HepG2 (cell line): Measurements from ENCODE around the gene TRPM1. TPM values are rescaled to one million over a fixed set of nuclear protein-coding genes. Genes with fewer than 3 reads are reported as not detected.

Experiments
- CBX2 ChIP-seq, 2 experiments: fragments of 200-600 bp in 1 of 2; sonication (generic); formaldehyde crosslinking in 1 of 2; IDR thresholded peaks; 2 replicates each; pipeline versions ENCODE4 v1.7.0 to v1.8.1; 2018 to 2022; ENCODE audit warnings: low read depth in 2 of 2, low read length in 1 of 2, mild to moderate bottlenecking in 1 of 2, missing genetic modification reagents in 1 of 2
- CREB1 ChIP-seq, 2 experiments: fragments of 450-650 bp in 1 of 2; IDR thresholded peaks; 2 replicates each; pipeline ENCODE4 v1.6.1; 2016 to 2017; ENCODE audit warnings: control low read depth in 1 of 2, mild to moderate bottlenecking in 1 of 2, missing compliant biosample characterization in 1 of 2, missing genetic modification characterization in 1 of 2
- ETV5 ChIP-seq: IDR thresholded peaks from 2 replicates; pipeline ENCODE4 v1.6.1; 2018; ENCODE audit warnings: missing biosample characterization, missing genetic modification reagents, inconsistent platforms, borderline replicate concordance
- MEIS2 ChIP-seq: sonication (generic); formaldehyde crosslinking; IDR thresholded peaks from 2 replicates; pipeline ENCODE4 v1.9.0; 2021; ENCODE audit warnings: mild to moderate bottlenecking, missing genetic modification reagents
- NFATC3 ChIP-seq: sonication (generic); formaldehyde crosslinking; IDR thresholded peaks from 2 replicates; pipeline ENCODE4 v1.5.1; 2020; ENCODE audit warnings: mild to moderate bottlenecking, missing genetic modification reagents
- POLR2AphosphoS5 ChIP-seq: IDR thresholded peaks from 2 replicates; pipeline ENCODE4 v1.6.1; 2012; ENCODE audit warnings: low read depth, low read length
- RCOR2 ChIP-seq: IDR thresholded peaks from 2 replicates; pipeline ENCODE4 v1.6.1; 2016; ENCODE audit warnings: missing biosample characterization, missing genetic modification reagents
- SIX4 ChIP-seq: sonication (generic); formaldehyde crosslinking; IDR thresholded peaks from 2 replicates; pipeline ENCODE4 v1.4.0; 2020; ENCODE audit warnings: missing genetic modification reagents
- ZBTB38 ChIP-seq: sonication (generic); formaldehyde crosslinking; IDR thresholded peaks from 2 replicates; pipeline ENCODE4 v1.5.1; 2020; ENCODE audit warnings: mild to moderate bottlenecking, missing genetic modification reagents
- ZNF225 ChIP-seq: sonication (generic); formaldehyde crosslinking; IDR thresholded peaks from 2 replicates; pipeline ENCODE4 v1.4.0; 2020; ENCODE audit warnings: mild to moderate bottlenecking, missing genetic modification reagents
- ZNF556 ChIP-seq: sonication (generic); formaldehyde crosslinking; IDR thresholded peaks from 2 replicates; pipeline ENCODE4 v1.4.0; 2020; ENCODE audit warnings: mild to moderate bottlenecking, missing genetic modification reagents, borderline replicate concordance
- ZNF660 ChIP-seq: sonication (generic); formaldehyde crosslinking; IDR thresholded peaks from 2 replicates; pipeline ENCODE4 v1.5.1; 2020; ENCODE audit warnings: mild to moderate bottlenecking, low read depth, missing genetic modification reagents, borderline replicate concordance
- polyA plus RNA-seq, 8 experiments: library from polyadenylated mRNA; depleted of rRNA in 3 of 8; stranded (reverse) in 7 of 8; unstranded in 1 of 8; fragments of >200 nt; fragmentation: Illumina TruSeq in 4 of 8; extraction: Trizol in 4 of 8; gene quantifications; 2 replicates each; pipeline versions ENCODE4 v1.2.1 to v1.2.3, GENCODE V29; 2011 to 2016; ENCODE audit warnings: low read depth in 4 of 8, missing spikeins in 1 of 8, mixed read lengths in 1 of 8; ENCODE audit not compliant: insufficient read depth in 1 of 8
- total RNA-seq, 5 experiments: library from RNA; depleted of rRNA; stranded (reverse); fragments of >200 nt; fragmentation: Illumina TruSeq; extraction: Trizol; gene quantifications; 2 replicates each; pipeline ENCODE4 v1.2.3, GENCODE V29; 2016; ENCODE audit warnings: low read depth in 1 of 5
- TF ChIP-seq, protein P1 (sequence below): sonication (generic); formaldehyde crosslinking; IDR thresholded peaks from 2 replicates; pipeline ENCODE4 v1.4.0; 2020; ENCODE audit warnings: missing genetic modification reagents
- TF ChIP-seq, protein P2 (sequence below): sonication (generic); formaldehyde crosslinking; IDR thresholded peaks from 2 replicates; pipeline ENCODE4 v1.8.0; 2022; ENCODE audit warnings: mild to moderate bottlenecking, missing genetic modification reagents
- TF ChIP-seq, protein P3 (sequence below): sonication (generic); formaldehyde crosslinking; IDR thresholded peaks from 2 replicates; pipeline ENCODE4 v1.5.1; 2020; ENCODE audit warnings: mild to moderate bottlenecking, moderate library complexity, missing genetic modification reagents
- TF ChIP-seq, protein P4 (sequence below): sonication (generic); formaldehyde crosslinking; IDR thresholded peaks from 2 replicates; pipeline ENCODE4 v1.8.0; 2022; ENCODE audit warnings: missing genetic modification reagents, low read depth, mild to moderate bottlenecking, borderline replicate concordance
- TF ChIP-seq, protein P5 (sequence below): IDR thresholded peaks from 2 replicates; pipeline ENCODE4 v1.6.1; 2016; ENCODE audit warnings: low read depth, borderline replicate concordance

The TRPM1 gene
- total and polyA plus RNA-seq, 2 of the 13 experiments (the other 11 are each of a cell fraction or from before 2014, with no cell fraction given) = not detected

DNA sequence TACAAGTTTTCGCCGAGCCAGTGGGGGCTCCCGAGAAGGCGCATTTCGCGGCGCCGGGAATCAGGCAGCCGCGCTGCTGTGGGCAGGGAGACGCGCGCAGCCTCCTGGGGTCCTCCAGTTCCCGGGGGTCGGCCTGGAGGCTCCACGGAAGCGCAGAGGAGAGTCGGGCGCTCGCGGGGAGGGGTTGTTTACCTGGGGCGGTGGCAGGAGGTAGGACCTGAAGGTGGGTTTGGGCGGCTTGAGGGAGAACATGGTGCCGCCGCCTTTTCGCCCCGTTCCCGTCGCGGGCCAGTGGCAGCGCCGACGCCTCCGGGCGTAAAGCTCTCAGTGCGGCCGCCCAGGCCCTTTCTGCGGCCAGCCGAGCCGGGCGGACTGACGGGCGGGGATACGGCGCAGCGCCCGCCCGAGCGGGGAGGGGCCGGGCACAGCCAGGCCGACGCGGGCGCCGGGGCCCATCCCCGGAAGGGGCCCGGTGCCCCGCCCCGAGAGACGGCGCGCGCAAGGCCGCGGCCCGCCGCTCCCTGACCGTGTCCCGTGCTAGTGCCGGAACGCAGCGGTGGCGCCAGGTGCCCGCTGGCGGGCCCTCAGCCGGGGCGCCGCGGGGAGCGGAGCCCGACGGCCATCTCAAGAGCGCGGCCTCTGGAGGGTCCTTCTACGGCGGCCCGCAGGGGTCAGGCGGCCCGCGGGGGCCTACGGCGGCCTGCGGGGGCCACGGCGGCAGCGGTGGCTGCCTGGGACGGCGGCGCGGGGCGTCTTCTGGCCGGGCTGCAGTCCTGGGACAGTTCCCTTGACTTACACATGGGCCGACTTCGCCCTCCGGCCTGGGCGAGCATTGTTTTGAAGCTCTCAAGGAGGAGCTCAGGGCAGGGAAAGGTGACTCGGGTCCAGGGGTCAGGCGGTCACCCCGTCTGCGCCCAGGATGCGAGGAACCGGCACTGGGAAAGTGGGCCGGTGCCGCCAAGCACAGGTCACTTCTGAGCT lies 110.0 kb downstream of the TRPM1 start, which contains the start of gene MTMR10 (continued):
- TF ChIP-seq, protein P1, sequence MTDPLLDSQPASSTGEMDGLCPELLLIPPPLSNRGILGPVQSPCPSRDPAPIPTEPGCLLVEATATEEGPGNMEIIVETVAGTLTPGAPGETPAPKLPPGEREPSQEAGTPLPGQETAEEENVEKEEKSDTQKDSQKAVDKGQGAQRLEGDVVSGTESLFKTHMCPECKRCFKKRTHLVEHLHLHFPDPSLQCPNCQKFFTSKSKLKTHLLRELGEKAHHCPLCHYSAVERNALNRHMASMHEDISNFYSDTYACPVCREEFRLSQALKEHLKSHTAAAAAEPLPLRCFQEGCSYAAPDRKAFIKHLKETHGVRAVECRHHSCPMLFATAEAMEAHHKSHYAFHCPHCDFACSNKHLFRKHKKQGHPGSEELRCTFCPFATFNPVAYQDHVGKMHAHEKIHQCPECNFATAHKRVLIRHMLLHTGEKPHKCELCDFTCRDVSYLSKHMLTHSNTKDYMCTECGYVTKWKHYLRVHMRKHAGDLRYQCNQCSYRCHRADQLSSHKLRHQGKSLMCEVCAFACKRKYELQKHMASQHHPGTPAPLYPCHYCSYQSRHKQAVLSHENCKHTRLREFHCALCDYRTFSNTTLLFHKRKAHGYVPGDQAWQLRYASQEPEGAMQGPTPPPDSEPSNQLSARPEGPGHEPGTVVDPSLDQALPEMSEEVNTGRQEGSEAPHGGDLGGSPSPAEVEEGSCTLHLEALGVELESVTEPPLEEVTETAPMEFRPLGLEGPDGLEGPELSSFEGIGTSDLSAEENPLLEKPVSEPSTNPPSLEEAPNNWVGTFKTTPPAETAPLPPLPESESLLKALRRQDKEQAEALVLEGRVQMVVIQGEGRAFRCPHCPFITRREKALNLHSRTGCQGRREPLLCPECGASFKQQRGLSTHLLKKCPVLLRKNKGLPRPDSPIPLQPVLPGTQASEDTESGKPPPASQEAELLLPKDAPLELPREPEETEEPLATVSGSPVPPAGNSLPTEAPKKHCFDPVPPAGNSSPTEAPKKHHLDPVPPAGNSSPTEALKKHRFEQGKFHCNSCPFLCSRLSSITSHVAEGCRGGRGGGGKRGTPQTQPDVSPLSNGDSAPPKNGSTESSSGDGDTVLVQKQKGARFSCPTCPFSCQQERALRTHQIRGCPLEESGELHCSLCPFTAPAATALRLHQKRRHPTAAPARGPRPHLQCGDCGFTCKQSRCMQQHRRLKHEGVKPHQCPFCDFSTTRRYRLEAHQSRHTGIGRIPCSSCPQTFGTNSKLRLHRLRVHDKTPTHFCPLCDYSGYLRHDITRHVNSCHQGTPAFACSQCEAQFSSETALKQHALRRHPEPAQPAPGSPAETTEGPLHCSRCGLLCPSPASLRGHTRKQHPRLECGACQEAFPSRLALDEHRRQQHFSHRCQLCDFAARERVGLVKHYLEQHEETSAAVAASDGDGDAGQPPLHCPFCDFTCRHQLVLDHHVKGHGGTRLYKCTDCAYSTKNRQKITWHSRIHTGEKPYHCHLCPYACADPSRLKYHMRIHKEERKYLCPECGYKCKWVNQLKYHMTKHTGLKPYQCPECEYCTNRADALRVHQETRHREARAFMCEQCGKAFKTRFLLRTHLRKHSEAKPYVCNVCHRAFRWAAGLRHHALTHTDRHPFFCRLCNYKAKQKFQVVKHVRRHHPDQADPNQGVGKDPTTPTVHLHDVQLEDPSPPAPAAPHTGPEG = peak; percentile 96
- no peak for TF ChIP-seq RCOR2
- TF ChIP-seq, protein P2, sequence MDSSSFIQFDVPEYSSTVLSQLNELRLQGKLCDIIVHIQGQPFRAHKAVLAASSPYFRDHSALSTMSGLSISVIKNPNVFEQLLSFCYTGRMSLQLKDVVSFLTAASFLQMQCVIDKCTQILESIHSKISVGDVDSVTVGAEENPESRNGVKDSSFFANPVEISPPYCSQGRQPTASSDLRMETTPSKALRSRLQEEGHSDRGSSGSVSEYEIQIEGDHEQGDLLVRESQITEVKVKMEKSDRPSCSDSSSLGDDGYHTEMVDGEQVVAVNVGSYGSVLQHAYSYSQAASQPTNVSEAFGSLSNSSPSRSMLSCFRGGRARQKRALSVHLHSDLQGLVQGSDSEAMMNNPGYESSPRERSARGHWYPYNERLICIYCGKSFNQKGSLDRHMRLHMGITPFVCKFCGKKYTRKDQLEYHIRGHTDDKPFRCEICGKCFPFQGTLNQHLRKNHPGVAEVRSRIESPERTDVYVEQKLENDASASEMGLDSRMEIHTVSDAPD (CRISPR knock-in tag) = no peak
- no peak for TF ChIP-seq ZBTB38 (CRISPR knock-in tag)
- TF ChIP-seq, protein P3, sequence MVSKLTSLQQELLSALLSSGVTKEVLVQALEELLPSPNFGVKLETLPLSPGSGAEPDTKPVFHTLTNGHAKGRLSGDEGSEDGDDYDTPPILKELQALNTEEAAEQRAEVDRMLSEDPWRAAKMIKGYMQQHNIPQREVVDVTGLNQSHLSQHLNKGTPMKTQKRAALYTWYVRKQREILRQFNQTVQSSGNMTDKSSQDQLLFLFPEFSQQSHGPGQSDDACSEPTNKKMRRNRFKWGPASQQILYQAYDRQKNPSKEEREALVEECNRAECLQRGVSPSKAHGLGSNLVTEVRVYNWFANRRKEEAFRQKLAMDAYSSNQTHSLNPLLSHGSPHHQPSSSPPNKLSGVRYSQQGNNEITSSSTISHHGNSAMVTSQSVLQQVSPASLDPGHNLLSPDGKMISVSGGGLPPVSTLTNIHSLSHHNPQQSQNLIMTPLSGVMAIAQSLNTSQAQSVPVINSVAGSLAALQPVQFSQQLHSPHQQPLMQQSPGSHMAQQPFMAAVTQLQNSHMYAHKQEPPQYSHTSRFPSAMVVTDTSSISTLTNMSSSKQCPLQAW (CRISPR knock-in tag) = 0 out of 2 replicates have a peak, but pooled peaks have one; percentile 35
- TF ChIP-seq CREB1 (IDR thresholded peaks at IDR 0.05) = no peak
- TF ChIP-seq CREB1 (CRISPR knock-in tag; IDR thresholded peaks at IDR 0.05) = no peak
- peak; percentile 74 for TF ChIP-seq POLR2AphosphoS5
- no peak for TF ChIP-seq NFATC3 (CRISPR knock-in tag)
- TF ChIP-seq, protein P4, sequence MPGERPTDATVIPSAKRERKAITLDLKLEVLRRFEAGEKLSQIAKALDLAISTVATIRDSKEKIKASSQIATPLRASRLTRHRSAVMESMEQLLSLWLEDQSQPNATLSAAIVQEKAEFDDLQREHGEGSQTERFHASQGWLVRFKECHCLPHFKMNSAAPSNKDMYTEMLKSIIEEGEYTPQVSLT (CRISPR knock-in tag) = 0 out of 2 replicates have a peak, but pooled peaks have one; percentile 41
- TF ChIP-seq MEIS2 (CRISPR knock-in tag) = peak; percentile 64; the same call in 1 of the 2 replicates
- 0 out of 2 replicates have a peak, but pooled peaks have one; percentile 3 for TF ChIP-seq ZNF556 (CRISPR knock-in tag)
- TF ChIP-seq, protein P5, sequence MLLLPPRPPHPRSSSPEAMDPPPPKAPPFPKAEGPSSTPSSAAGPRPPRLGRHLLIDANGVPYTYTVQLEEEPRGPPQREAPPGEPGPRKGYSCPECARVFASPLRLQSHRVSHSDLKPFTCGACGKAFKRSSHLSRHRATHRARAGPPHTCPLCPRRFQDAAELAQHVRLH = peak; percentile 53; the same call in 1 of the 2 replicates
- TF ChIP-seq SIX4 (CRISPR knock-in tag) = no peak
- no peak for TF ChIP-seq ZNF660 (CRISPR knock-in tag)
- no peak for TF ChIP-seq ETV5 (CRISPR knock-in tag)
- TF ChIP-seq CBX2 (IDR thresholded peaks at IDR 0.05; ENCODE audit: low read depth, low read length) = no peak
- TF ChIP-seq CBX2 (CRISPR knock-in tag; IDR thresholded peaks at IDR 0.05; ENCODE audit: low read depth) = no peak
- peak; percentile 61 for TF ChIP-seq ZNF225 (CRISPR knock-in tag)
